Nephron (organoid): Measurements from ENCODE around the gene TMEM237.

Source experiments
- H3K27ac Mint-ChIP-seq, 3 experiments: 2 replicates each; pipeline ENCODE4 v1.8.0; 2020; ENCODE audit warnings: mixed read lengths in 3 of 3, mild to moderate bottlenecking in 2 of 3, moderate library complexity in 1 of 3
- H3K27me3 Mint-ChIP-seq: 2 replicates; pipeline ENCODE4 v1.8.0; 2021; ENCODE audit warnings: low read depth, mild to moderate bottlenecking, moderate library complexity, mixed read lengths
- H3K36me3 Mint-ChIP-seq: 2 replicates; pipeline ENCODE4 v1.8.0; 2020; ENCODE audit warnings: low read depth, mixed read lengths
- H3K4me1 Mint-ChIP-seq: 2 replicates; pipeline ENCODE4 v1.8.0; 2020; ENCODE audit warnings: mixed read lengths
- H3K4me3 Mint-ChIP-seq, 3 experiments: 2 replicates each; pipeline ENCODE4 v1.8.0; 2020; ENCODE audit warnings: mild to moderate bottlenecking in 3 of 3, mixed read lengths in 3 of 3, moderate library complexity in 2 of 3
- H3K9me3 Mint-ChIP-seq: 2 replicates; pipeline ENCODE4 v1.8.0; 2020; ENCODE audit warnings: mixed read lengths
- CTCF ChIP-seq, 3 experiments: fragments of 200-600 bp; sonication (generic); IDR thresholded peaks; one replicate each; pipeline ENCODE4 v1.5.0; 2021; ENCODE audit warnings: antibody characterized with exemption in 3 of 3; ENCODE audit not compliant: unreplicated experiment in 3 of 3

Gene TMEM237

GRCh38 chr2:201597397-201597796 is 45.9 kb downstream of the TMEM237 start:
- Mint-ChIP-seq H3K4me3 (peak overlapping the region in 1 of 3 experiments; percentile 12), H3K4me1 (no peaks in the 10 kb centered on the region), H3K27ac (peak overlapping the region in 2 of 3 experiments; percentile 4 to 19), H3K36me3 (peaks cover 4% of the 10 kb centered on the region), H3K27me3 (no peaks in the 10 kb centered on the region), H3K9me3 (peaks cover 15% of the 10 kb centered on the region)
- TF ChIP-seq CTCF (IDR thresholded peaks at IDR 0.05; ENCODE audit: unreplicated experiment in 3 of 3), result no peak

- Mint-ChIP-seq H3K27me3 (no peaks in the 10 kb centered on the region), H3K27ac (no peak overlapping the region), H3K9me3 (no peaks in the 10 kb centered on the region), H3K36me3 (no peaks in the 10 kb centered on the region), H3K4me1 (no peaks in the 10 kb centered on the region), H3K4me3 (no peak overlapping the region)
- TF ChIP-seq CTCF (IDR thresholded peaks at IDR 0.05; ENCODE audit: unreplicated experiment in 3 of 3), result no peak
Observed at GRCh38 chr2:201580486-201580885, 62.8 kb downstream of the TMEM237 start.

GRCh38 chr2:201579536-201579935 is 63.8 kb downstream of the TMEM237 start:
- H3K4me1 Mint-ChIP-seq, result no peaks in the 10 kb centered on the region
- H3K36me3 Mint-ChIP-seq, result no peaks in the 10 kb centered on the region
- no peak for TF ChIP-seq CTCF (IDR thresholded peaks at IDR 0.05; ENCODE audit: unreplicated experiment in 3 of 3)
- no peaks in the 10 kb centered on the region for H3K27me3 Mint-ChIP-seq
- no peak overlapping the region for H3K4me3 Mint-ChIP-seq
- H3K27ac Mint-ChIP-seq, result no peak overlapping the region
- H3K9me3 Mint-ChIP-seq, result no peaks in the 10 kb centered on the region

GRCh38 chr2:201575971-201576370 is 67.3 kb downstream of the TMEM237 start:
- Mint-ChIP-seq H3K27ac (no peak overlapping the region), H3K27me3 (no peaks in the 10 kb centered on the region), H3K36me3 (no peaks in the 10 kb centered on the region), H3K4me1 (no peaks in the 10 kb centered on the region), H3K9me3 (no peaks in the 10 kb centered on the region), H3K4me3 (no peak overlapping the region)
- TF ChIP-seq CTCF (IDR thresholded peaks at IDR 0.05; ENCODE audit: unreplicated experiment in 3 of 3), result no peak

GRCh38 chr2:201574766-201575165 is 68.5 kb downstream of the TMEM237 start:
- no peaks in the 10 kb centered on the region for H3K9me3 Mint-ChIP-seq
- no peak for TF ChIP-seq CTCF (IDR thresholded peaks at IDR 0.05; ENCODE audit: unreplicated experiment in 3 of 3)
- H3K36me3 Mint-ChIP-seq, result no peaks in the 10 kb centered on the region
- H3K27ac Mint-ChIP-seq, result no peak overlapping the region
- no peaks in the 10 kb centered on the region for H3K27me3 Mint-ChIP-seq
- no peaks in the 10 kb centered on the region for H3K4me1 Mint-ChIP-seq
- H3K4me3 Mint-ChIP-seq, result no peak overlapping the region

GRCh38 chr2:201572846-201573508 is 70.3 kb downstream of the TMEM237 start:
- no peak overlapping the region for H3K4me3 Mint-ChIP-seq
- no peaks in the 10 kb centered on the region for H3K9me3 Mint-ChIP-seq

More at GRCh38 chr2:201572846-201573508, 70.3 kb downstream of the TMEM237 start:
- Mint-ChIP-seq H3K4me1 (no peaks in the 10 kb centered on the region), H3K27ac (no peak overlapping the region), H3K27me3 (peaks cover 3% of the 10 kb centered on the region), H3K36me3 (no peaks in the 10 kb centered on the region)
- no peak for TF ChIP-seq CTCF (IDR thresholded peaks at IDR 0.05; ENCODE audit: unreplicated experiment in 3 of 3)
